ENCODE measurements around the gene CFP.
A peak's percentile ranks its signal among the peaks of the same experiment; 100 is the strongest.

Gene CFP

GRCh38 chrX:47632666-47633065 is 2.9 kb upstream of the CFP start:
- Histone ChIP-seq H3K27me3 (ENCODE audit: insufficient read depth, low read length, poor library complexity) (no peaks in the 10 kb centered on the region), H3K4me3 (ENCODE audit: low read depth in 1 of 2, low read length in 2 of 2) (no peak overlapping the region), H3K9me3 (ENCODE audit: insufficient read depth, low read length, severe bottlenecking) (no peaks in the 10 kb centered on the region), H3K27ac (ENCODE audit: low read length) (no peak overlapping the region), H2AFZ (ENCODE audit: low read depth, low read length) (no peak overlapping the region), H3K4me1 (ENCODE audit: insufficient read depth, low read length) (peaks cover 8% of the 10 kb centered on the region), H4K20me1 (ENCODE audit: insufficient read depth, low read length) (no peaks in the 10 kb centered on the region), H3K4me2 (ENCODE audit: insufficient read depth, low read length) (no peak overlapping the region), H3K36me3 (ENCODE audit: insufficient read depth, low read length) (peaks cover 22% of the 10 kb centered on the region), H3K9ac (ENCODE audit: low read depth, low read length) (no peak overlapping the region), H3K79me2 (ENCODE audit: insufficient read depth, low read length) (no peaks in the 10 kb centered on the region)
- ATAC-seq (ENCODE audit: insufficient read depth, low read depth) (no peak), DNase-seq (no peak)
- TF ChIP-seq CTCF (IDR thresholded peaks at IDR 0.05; ENCODE audit: borderline replicate concordance, extremely low read depth, low read length, poor library complexity, severe bottlenecking) (no peak), EZH2 (IDR thresholded peaks at IDR 0.05; ENCODE audit: borderline replicate concordance, low read depth, low read length, severe bottlenecking) (no peak)

DNA sequence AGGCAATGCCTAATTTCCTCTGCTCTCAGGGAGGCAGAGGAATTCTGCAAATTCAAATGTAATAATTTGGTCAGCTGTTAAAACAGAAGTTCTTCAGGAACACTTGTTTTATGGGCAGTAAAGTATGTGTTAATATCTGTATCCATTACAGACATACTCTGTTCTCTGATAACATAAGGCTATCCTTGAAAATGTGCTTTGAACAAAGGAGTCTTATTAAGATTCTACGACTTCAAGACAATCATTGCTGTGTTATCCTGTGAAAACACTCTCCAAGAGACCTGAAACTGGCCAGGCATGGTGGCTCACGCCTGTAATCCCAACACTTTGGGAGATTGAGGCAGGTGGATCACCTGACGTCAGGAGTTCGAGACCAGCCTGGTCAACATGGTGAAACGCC is 1.9 kb upstream of the CFP start:
- no peak overlapping the region for H2AFZ ChIP-seq (ENCODE audit: low read depth, low read length)
- H3K36me3 ChIP-seq (ENCODE audit: insufficient read depth, low read length) = peaks cover 14% of the 10 kb centered on the region
- no peaks in the 10 kb centered on the region for H4K20me1 ChIP-seq (ENCODE audit: insufficient read depth, low read length)
- H3K9me3 ChIP-seq (ENCODE audit: insufficient read depth, low read length, severe bottlenecking) = no peaks in the 10 kb centered on the region
- no peaks in the 10 kb centered on the region for H3K27me3 ChIP-seq (ENCODE audit: insufficient read depth, low read length, poor library complexity)
- no peak for ATAC-seq (ENCODE audit: insufficient read depth, low read depth)
- H3K4me3 ChIP-seq (ENCODE audit: low read depth in 1 of 2, low read length in 2 of 2) = no peak overlapping the region
- DNase-seq = no peak
- no peak overlapping the region for H3K9ac ChIP-seq (ENCODE audit: low read depth, low read length)
- no peak for TF ChIP-seq CTCF (IDR thresholded peaks at IDR 0.05; ENCODE audit: borderline replicate concordance, extremely low read depth, low read length, poor library complexity, severe bottlenecking)
- TF ChIP-seq EZH2 (IDR thresholded peaks at IDR 0.05; ENCODE audit: borderline replicate concordance, low read depth, low read length, severe bottlenecking) = no peak
- no peak overlapping the region for H3K27ac ChIP-seq (ENCODE audit: low read length)
- no peak overlapping the region for H3K4me2 ChIP-seq (ENCODE audit: insufficient read depth, low read length)
- H3K79me2 ChIP-seq (ENCODE audit: insufficient read depth, low read length) = no peaks in the 10 kb centered on the region
- H3K4me1 ChIP-seq (ENCODE audit: insufficient read depth, low read length) = peaks cover 8% of the 10 kb centered on the region

DNA sequence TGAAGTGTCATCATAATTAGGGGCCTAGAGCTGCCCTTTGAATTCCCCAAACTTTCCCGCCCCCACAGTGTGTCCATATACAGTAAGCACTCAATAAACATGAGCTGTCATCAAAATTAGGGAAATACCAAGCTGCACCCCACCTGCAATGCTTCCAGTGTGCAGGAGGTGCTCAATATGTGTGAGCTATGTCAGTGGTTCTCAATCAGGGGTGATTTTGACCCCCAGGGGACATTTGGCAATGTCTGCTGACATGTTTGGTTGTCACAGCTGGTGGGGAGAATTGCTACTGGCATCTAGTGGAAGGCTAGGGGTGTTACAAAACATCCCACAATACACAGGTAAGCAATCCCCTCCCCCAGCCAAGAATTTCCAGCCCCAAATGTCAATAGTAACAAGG is 748 bp downstream of the CFP start:
- H3K79me2 ChIP-seq (ENCODE audit: insufficient read depth, low read length) = no peaks in the 10 kb centered on the region
- DNase-seq = no peak

More for the DNA sequence above, 748 bp downstream of the CFP start:
- Histone ChIP-seq H3K9ac (ENCODE audit: low read depth, low read length) (no peak overlapping the region), H3K4me1 (ENCODE audit: insufficient read depth, low read length) (peaks cover 8% of the 10 kb centered on the region), H3K27me3 (ENCODE audit: insufficient read depth, low read length, poor library complexity) (no peaks in the 10 kb centered on the region), H3K9me3 (ENCODE audit: insufficient read depth, low read length, severe bottlenecking) (no peaks in the 10 kb centered on the region), H3K4me3 (ENCODE audit: low read depth in 1 of 2, low read length in 2 of 2) (no peak overlapping the region), H4K20me1 (ENCODE audit: insufficient read depth, low read length) (no peaks in the 10 kb centered on the region), H3K36me3 (ENCODE audit: insufficient read depth, low read length) (no peaks in the 10 kb centered on the region), H2AFZ (ENCODE audit: low read depth, low read length) (no peak overlapping the region), H3K27ac (ENCODE audit: low read length) (no peak overlapping the region), H3K4me2 (ENCODE audit: insufficient read depth, low read length) (no peak overlapping the region)
- TF ChIP-seq CTCF (IDR thresholded peaks at IDR 0.05; ENCODE audit: borderline replicate concordance, extremely low read depth, low read length, poor library complexity, severe bottlenecking) (peak; percentile 21), EZH2 (IDR thresholded peaks at IDR 0.05; ENCODE audit: borderline replicate concordance, low read depth, low read length, severe bottlenecking) (no peak)
- no peak for ATAC-seq (ENCODE audit: insufficient read depth, low read depth)
